Erythroblast (primary cell): ENCODE measurements around the gene VEGFB.

Experiments
- DNase-seq, 2 experiments: peaks; one replicate each; lab custom pipeline; 2025; lab: John Stamatoyannopoulos, UW
- GATA1 ChIP-seq: IDR thresholded peaks from 2 replicates; pipeline ENCODE4 v1.6.1; 2011; ENCODE audit warnings: low read depth, mild to moderate bottlenecking, control low read depth, low read length, moderate library complexity
- POLR2A ChIP-seq: IDR thresholded peaks from 2 replicates; pipeline ENCODE4 v1.6.1; 2011; ENCODE audit warnings: mild to moderate bottlenecking, low read length

The VEGFB gene

GRCh38 chr11:64261556-64262080, 27.2 kb downstream of the VEGFB start:
- TF ChIP-seq GATA1 (no peak), POLR2A (no peak)
- no peak for DNase-seq

GRCh38 chr11:64262271-64263002, 28.1 kb downstream of the VEGFB start:
- DNase-seq = no peak
- no peak for TF ChIP-seq POLR2A
- no peak for TF ChIP-seq GATA1

GRCh38 chr11:64263021-64263946, 28.9 kb downstream of the VEGFB start:
- no peak for DNase-seq
- TF ChIP-seq GATA1 (no peak), POLR2A (no peak)

- DNase-seq = no peak
- no peak for TF ChIP-seq GATA1
- TF ChIP-seq POLR2A = no peak
These were observed 29.5 kb downstream of the VEGFB start for GRCh38 chr11:64263947-64264317.

GRCh38 chr11:64264371-64264852, 30.0 kb downstream of the VEGFB start:
- TF ChIP-seq GATA1 = no peak
- TF ChIP-seq POLR2A = no peak
- DNase-seq = no peak

- TF ChIP-seq POLR2A (no peak), GATA1 (no peak)
- DNase-seq = no peak
These were observed 31.1 kb downstream of the VEGFB start for GRCh38 chr11:64265176-64266160.

- TF ChIP-seq POLR2A (no peak), GATA1 (no peak)
- DNase-seq = no peak
These were observed 32.0 kb downstream of the VEGFB start for GRCh38 chr11:64266339-64266738.

- TF ChIP-seq POLR2A (no peak), GATA1 (no peak)
- no peak for DNase-seq
These were observed 33.0 kb downstream of the VEGFB start for GRCh38 chr11:64267207-64267945.

GRCh38 chr11:64268025-64268892, 33.9 kb downstream of the VEGFB start:
- peak; percentile 50 to 67 for DNase-seq
- TF ChIP-seq GATA1 (peak; percentile 43), POLR2A (no peak)

- peak; percentile 57 to 70 for DNase-seq
- TF ChIP-seq POLR2A (peak; percentile 33), GATA1 (no peak)
These were observed 34.6 kb downstream of the VEGFB start for GRCh38 chr11:64268893-64269539.

- TF ChIP-seq POLR2A (peak; percentile 83), GATA1 (no peak)
- peak; percentile 98 to 99 for DNase-seq
These were observed 35.3 kb downstream of the VEGFB start for GRCh38 chr11:64269540-64270220.
